ENCODE data around the gene PRKAG3. TPM values are rescaled to one million over a fixed set of nuclear protein-coding genes. Genes with fewer than 3 reads are reported as not detected.
A peak's percentile ranks its signal among the peaks of the same experiment; 100 is the strongest.

PRKAG3 gene
- total and polyA plus RNA-seq, 2 experiments from 2014 or later = 0.23 TPM; not detected in 1

DNA sequence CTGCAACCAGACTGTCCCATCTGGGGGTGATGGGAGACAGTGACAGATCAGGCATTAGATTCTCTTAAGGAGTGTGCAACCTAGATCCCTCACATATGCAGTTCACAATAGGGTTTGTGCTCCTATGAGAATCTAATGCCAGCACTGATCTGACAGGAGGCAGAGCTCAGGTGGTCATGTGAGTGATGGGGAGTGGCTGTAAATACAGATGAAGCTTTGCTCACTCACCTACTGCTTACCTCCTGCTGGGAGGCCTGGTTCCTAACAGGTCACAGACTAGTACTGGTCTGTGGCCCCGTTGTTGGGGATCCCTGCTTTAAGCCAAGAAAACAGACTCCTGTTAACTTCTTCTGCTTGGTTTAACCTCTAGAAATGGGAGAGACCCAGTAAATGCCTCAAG is 46.5 kb downstream of the PRKAG3 start:
- peaks cover 74% of the 10 kb centered on the region for H3K79me2 ChIP-seq
- H3K9me2 ChIP-seq (replicated peaks; ENCODE audit: insufficient read depth) = no peaks in the 10 kb centered on the region
- no peak overlapping the region for H3K4me3 ChIP-seq
- H3K27ac ChIP-seq = peak overlapping the region; percentile 96
- H3K4me1 ChIP-seq (ENCODE audit: insufficient read depth) = peaks cover 30% of the 10 kb centered on the region
- H2AFZ ChIP-seq = no peak overlapping the region
- H3K36me3 ChIP-seq (replicated peaks; ENCODE audit: insufficient read depth, low read depth) = no peaks in the 10 kb centered on the region
- no peaks in the 10 kb centered on the region for H3K9me3 ChIP-seq (ENCODE audit: low read depth)
- 36% methylated on average over 1 of the region's 1 CpG for WGBS (ENCODE audit: low lambda C conversion rate, missing lambda C conversion rate)
- no peaks in the 10 kb centered on the region for H3K27me3 ChIP-seq
- peak; percentile 64 for DNase-seq (ENCODE audit: low spot score)
- TF ChIP-seq, protein P1, sequence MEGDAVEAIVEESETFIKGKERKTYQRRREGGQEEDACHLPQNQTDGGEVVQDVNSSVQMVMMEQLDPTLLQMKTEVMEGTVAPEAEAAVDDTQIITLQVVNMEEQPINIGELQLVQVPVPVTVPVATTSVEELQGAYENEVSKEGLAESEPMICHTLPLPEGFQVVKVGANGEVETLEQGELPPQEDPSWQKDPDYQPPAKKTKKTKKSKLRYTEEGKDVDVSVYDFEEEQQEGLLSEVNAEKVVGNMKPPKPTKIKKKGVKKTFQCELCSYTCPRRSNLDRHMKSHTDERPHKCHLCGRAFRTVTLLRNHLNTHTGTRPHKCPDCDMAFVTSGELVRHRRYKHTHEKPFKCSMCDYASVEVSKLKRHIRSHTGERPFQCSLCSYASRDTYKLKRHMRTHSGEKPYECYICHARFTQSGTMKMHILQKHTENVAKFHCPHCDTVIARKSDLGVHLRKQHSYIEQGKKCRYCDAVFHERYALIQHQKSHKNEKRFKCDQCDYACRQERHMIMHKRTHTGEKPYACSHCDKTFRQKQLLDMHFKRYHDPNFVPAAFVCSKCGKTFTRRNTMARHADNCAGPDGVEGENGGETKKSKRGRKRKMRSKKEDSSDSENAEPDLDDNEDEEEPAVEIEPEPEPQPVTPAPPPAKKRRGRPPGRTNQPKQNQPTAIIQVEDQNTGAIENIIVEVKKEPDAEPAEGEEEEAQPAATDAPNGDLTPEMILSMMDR (IDR thresholded peaks at IDR 0.05; ENCODE audit: poor library complexity) = no peak
- TF ChIP-seq EZH2 (IDR thresholded peaks at IDR 0.05; ENCODE audit: borderline replicate concordance) = no peak
- no peak for TF ChIP-seq EZH2phosphoT487 (IDR thresholded peaks at IDR 0.05; ENCODE audit: low read depth, severe bottlenecking, unreplicated experiment)
- peak overlapping the region; percentile 85 for H3K4me2 ChIP-seq
- peaks cover 3% of the 10 kb centered on the region for H4K20me1 ChIP-seq (ENCODE audit: insufficient read depth, poor library complexity, severe bottlenecking)

DNA sequence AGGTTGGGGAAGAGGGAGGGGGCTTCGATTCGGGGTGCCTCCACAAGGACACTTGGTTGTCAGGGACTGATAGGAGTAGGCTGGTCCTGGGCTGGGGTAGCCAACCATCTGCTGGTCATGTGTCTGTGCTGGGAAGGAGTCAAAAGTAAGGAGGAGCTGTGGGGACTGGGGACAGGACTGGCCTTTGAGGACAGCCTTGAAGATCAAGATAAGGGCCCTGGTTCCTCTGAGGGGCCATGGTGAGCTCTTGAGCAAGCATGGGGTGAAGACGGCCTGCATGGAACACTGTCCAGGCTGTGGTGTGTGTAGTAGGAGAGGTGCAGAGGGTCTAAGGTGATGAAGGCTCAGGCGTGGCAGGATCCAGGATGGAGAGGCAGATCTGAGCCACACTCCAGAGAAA is 47.9 kb downstream of the PRKAG3 start:
- peaks cover 3% of the 10 kb centered on the region for H4K20me1 ChIP-seq (ENCODE audit: insufficient read depth, poor library complexity, severe bottlenecking)
- peak overlapping the region; percentile 85 for H3K4me2 ChIP-seq
- whole genome bisulfite sequencing (ENCODE audit: low lambda C conversion rate, missing lambda C conversion rate) = 94% methylated on average over 4 of the region's 4 CpGs
- no peak for TF ChIP-seq EZH2phosphoT487 (IDR thresholded peaks at IDR 0.05; ENCODE audit: low read depth, severe bottlenecking, unreplicated experiment)
- TF ChIP-seq, protein P1 (IDR thresholded peaks at IDR 0.05; ENCODE audit: poor library complexity) = no peak
- no peak for TF ChIP-seq EZH2 (IDR thresholded peaks at IDR 0.05; ENCODE audit: borderline replicate concordance)
- H3K27ac ChIP-seq = peak overlapping the region; percentile 96
- peaks cover 60% of the 10 kb centered on the region for H3K79me2 ChIP-seq
- no peak overlapping the region for H2AFZ ChIP-seq
- DNase-seq (ENCODE audit: low spot score) = no peak
- no peaks in the 10 kb centered on the region for H3K9me3 ChIP-seq (ENCODE audit: low read depth)
- peaks cover 30% of the 10 kb centered on the region for H3K4me1 ChIP-seq (ENCODE audit: insufficient read depth)
- no peaks in the 10 kb centered on the region for H3K27me3 ChIP-seq
- H3K9me2 ChIP-seq (replicated peaks; ENCODE audit: insufficient read depth) = no peaks in the 10 kb centered on the region
- H3K4me3 ChIP-seq = no peak overlapping the region
- no peaks in the 10 kb centered on the region for H3K36me3 ChIP-seq (replicated peaks; ENCODE audit: insufficient read depth, low read depth)

DNA sequence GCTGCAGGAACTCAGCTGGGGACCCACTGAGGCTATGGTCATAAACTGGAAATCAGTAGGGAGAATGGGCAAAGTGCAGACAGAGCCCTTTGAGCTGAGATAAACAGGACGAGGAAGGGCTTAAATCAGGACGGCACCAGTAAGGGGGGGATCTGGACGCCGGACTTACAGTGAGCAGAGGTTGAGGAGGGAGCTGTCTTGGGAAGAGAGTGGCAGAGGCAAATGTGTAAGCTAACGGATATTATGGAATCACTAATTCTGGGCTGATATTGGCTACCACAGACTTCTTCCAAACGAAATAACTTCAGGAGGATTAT is 49.1 kb downstream of the PRKAG3 start:
- peak overlapping the region; percentile 96 for H3K27ac ChIP-seq
- H4K20me1 ChIP-seq (ENCODE audit: insufficient read depth, poor library complexity, severe bottlenecking) = peaks cover 3% of the 10 kb centered on the region
- H3K4me2 ChIP-seq = peak overlapping the region; percentile 85

More for the DNA sequence above, 49.1 kb downstream of the PRKAG3 start:
- no peaks in the 10 kb centered on the region for H3K36me3 ChIP-seq (replicated peaks; ENCODE audit: insufficient read depth, low read depth)
- H3K79me2 ChIP-seq = peaks cover 48% of the 10 kb centered on the region
- WGBS (ENCODE audit: low lambda C conversion rate, missing lambda C conversion rate) = 7% methylated on average over 6 of the region's 6 CpGs
- no peaks in the 10 kb centered on the region for H3K27me3 ChIP-seq
- peak; percentile 64 for DNase-seq (ENCODE audit: low spot score)
- peak overlapping the region; percentile 71 for H3K4me3 ChIP-seq
- H3K9me3 ChIP-seq (ENCODE audit: low read depth) = no peaks in the 10 kb centered on the region
- TF ChIP-seq, protein P1 (IDR thresholded peaks at IDR 0.05; ENCODE audit: poor library complexity) = no peak
- H2AFZ ChIP-seq = peak overlapping the region; percentile 42
- H3K4me1 ChIP-seq (ENCODE audit: insufficient read depth) = peaks cover 30% of the 10 kb centered on the region
- no peaks in the 10 kb centered on the region for H3K9me2 ChIP-seq (replicated peaks; ENCODE audit: insufficient read depth)
